Brain microvascular endothelial cell (primary cell): ENCODE data around the gene ARHGAP44.
A peak's percentile ranks its signal among the peaks of the same experiment; 100 is the strongest.

ENCODE experiments used
- DNase-seq: peaks from one replicate; pipeline ENCODE4 v3.0.0-alpha.2; 2020
- H3K27ac ChIP-seq: fragments of 250-450 bp; sonication (Bioruptor Pico); 2 replicates; pipeline ENCODE4 v1.5.1; 2020; ENCODE audit warnings: mild to moderate bottlenecking, moderate library complexity
- H3K27me3 ChIP-seq: fragments of 250-450 bp; sonication (Bioruptor Pico); replicated peaks from 2 replicates; pipeline ENCODE4 v1.5.1; 2020; ENCODE audit warnings: mild to moderate bottlenecking
- H3K36me3 ChIP-seq: fragments of 250-450 bp; sonication (Bioruptor Pico); replicated peaks from 2 replicates; pipeline ENCODE4 v1.5.1; 2020; ENCODE audit warnings: mild to moderate bottlenecking
- H3K4me3 ChIP-seq: 2 replicates; pipeline ENCODE4 v1.5.1; 2011; ENCODE audit warnings: low read depth, mild to moderate bottlenecking, control low read depth, low read length, moderate library complexity
- CTCF ChIP-seq: IDR thresholded peaks from 2 replicates; pipeline ENCODE4 v1.5.1; 2011; ENCODE audit warnings: low read depth, mild to moderate bottlenecking, moderate library complexity, low read length, control low read depth, inconsistent platforms; ENCODE audit errors: missing control alignments
- in situ Hi-C: cut with HindIII; loops from 2 replicates; pipeline ENCODE4 v1.10.0; 2017; ENCODE audit warnings: low sequenced_read_pairs, low pct_ligation_motif_present

Gene ARHGAP44

GRCh38 chr17:12996941-12997340 is 207.6 kb downstream of the ARHGAP44 start:
- peaks cover 87% of the 10 kb centered on the region for H3K36me3 ChIP-seq
- in situ Hi-C loops: no loop called here
- no peak for DNase-seq

GRCh38 chr17:12998461-12998860 is 209.2 kb downstream of the ARHGAP44 start:
- Histone ChIP-seq H3K27me3 (no peaks in the 10 kb centered on the region), H3K36me3 (peaks cover 87% of the 10 kb centered on the region), H3K27ac (no peak overlapping the region), H3K4me3 (no peak overlapping the region)
- DNase-seq: no peak
- in situ Hi-C loops: no loop called here
- no peak for TF ChIP-seq CTCF

More at GRCh38 chr17:12996941-12997340, 207.6 kb downstream of the ARHGAP44 start:
- H3K27me3 ChIP-seq: no peaks in the 10 kb centered on the region
- no peak overlapping the region for H3K4me3 ChIP-seq
- H3K27ac ChIP-seq: no peak overlapping the region
- TF ChIP-seq CTCF: no peak

- Histone ChIP-seq H3K4me3 (no peak overlapping the region), H3K36me3 (peaks cover 84% of the 10 kb centered on the region), H3K27ac (no peak overlapping the region), H3K27me3 (no peaks in the 10 kb centered on the region)
- DNase-seq: no peak
- TF ChIP-seq CTCF: no peak
- in situ Hi-C loops: no loop called here
These were observed 209.6 kb downstream of the ARHGAP44 start for GRCh38 chr17:12998874-12999273.

- Histone ChIP-seq H3K4me3 (no peak overlapping the region), H3K27ac (no peak overlapping the region), H3K27me3 (no peaks in the 10 kb centered on the region), H3K36me3 (peaks cover 80% of the 10 kb centered on the region)
- TF ChIP-seq CTCF: no peak
- in situ Hi-C loops: no loop called here
- no peak for DNase-seq
These were observed 211.3 kb downstream of the ARHGAP44 start for GRCh38 chr17:13000561-13000960.

- Histone ChIP-seq H3K36me3 (peaks cover 72% of the 10 kb centered on the region), H3K27me3 (no peaks in the 10 kb centered on the region), H3K4me3 (no peak overlapping the region), H3K27ac (no peak overlapping the region)
- DNase-seq: no peak
- TF ChIP-seq CTCF: no peak
- in situ Hi-C loops: no loop called here
These were observed 212.8 kb downstream of the ARHGAP44 start for GRCh38 chr17:13001991-13002615.

- Histone ChIP-seq H3K36me3 (peaks cover 65% of the 10 kb centered on the region), H3K27me3 (no peaks in the 10 kb centered on the region), H3K27ac (no peak overlapping the region), H3K4me3 (no peak overlapping the region)
- peak; percentile 80 for DNase-seq
- TF ChIP-seq CTCF: peak; percentile 83
- in situ Hi-C loops: no loop called here
These were observed 213.6 kb downstream of the ARHGAP44 start for GRCh38 chr17:13002761-13003453.
